GM23338 (cell line): ENCODE measurements around the gene RBM28.

Experiments used
- CTCF ChIP-seq, 2 experiments: fragments of 200-600 bp in 1 of 2; sonication (generic) in 1 of 2; conservative IDR thresholded peaks; 2 replicates each; pipeline versions ENCODE4 v1.5.1 to v1.6.1; 2016 to 2017; ENCODE audit warnings: antibody characterized with exemption in 2 of 2, low read depth in 2 of 2, mild to moderate bottlenecking in 2 of 2, moderate library complexity in 1 of 2
- EZH2 ChIP-seq: fragments of 200-600 bp; sonication (generic); IDR thresholded peaks from one replicate; pipeline ENCODE4 v1.8.0; 2017; ENCODE audit warnings: antibody characterized with exemption, mild to moderate bottlenecking, low read depth; ENCODE audit not compliant: unreplicated experiment
- EZH2phosphoT487 ChIP-seq: fragments of 200-600 bp; sonication (generic); IDR thresholded peaks from one replicate; pipeline ENCODE4 v1.8.1; 2018; ENCODE audit warnings: antibody characterized with exemption; ENCODE audit not compliant: unreplicated experiment
- NANOG ChIP-seq: IDR thresholded peaks from 2 replicates; pipeline ENCODE4 v1.6.1; 2016; ENCODE audit warnings: antibody characterized with exemption, borderline replicate concordance
- ZNF114 ChIP-seq: fragments of 250-450 bp; sonication (Bioruptor Pico); IDR thresholded peaks from 2 replicates; pipeline ENCODE4 v1.5.0; 2020; ENCODE audit warnings: mild to moderate bottlenecking, moderate library complexity
- ZNF331 ChIP-seq: fragments of 250-450 bp; sonication (Bioruptor Pico); IDR thresholded peaks from 2 replicates; pipeline ENCODE4 v1.5.0; 2020; ENCODE audit warnings: low read depth, mild to moderate bottlenecking, moderate library complexity
- TF ChIP-seq, protein P1 (sequence below): IDR thresholded peaks from one replicate; pipeline ENCODE4 v1.6.1; 2018; ENCODE audit warnings: antibody characterized with exemption; ENCODE audit not compliant: unreplicated experiment

- TF ChIP-seq ZNF331 (no peak), CTCF (conservative IDR thresholded peaks at IDR 0.05; ENCODE audit: low read depth in 2 of 2) (no peak), EZH2phosphoT487 (no peak), ZNF114 (no peak), EZH2 (no peak), NANOG (no peak)
- TF ChIP-seq, protein P1, sequence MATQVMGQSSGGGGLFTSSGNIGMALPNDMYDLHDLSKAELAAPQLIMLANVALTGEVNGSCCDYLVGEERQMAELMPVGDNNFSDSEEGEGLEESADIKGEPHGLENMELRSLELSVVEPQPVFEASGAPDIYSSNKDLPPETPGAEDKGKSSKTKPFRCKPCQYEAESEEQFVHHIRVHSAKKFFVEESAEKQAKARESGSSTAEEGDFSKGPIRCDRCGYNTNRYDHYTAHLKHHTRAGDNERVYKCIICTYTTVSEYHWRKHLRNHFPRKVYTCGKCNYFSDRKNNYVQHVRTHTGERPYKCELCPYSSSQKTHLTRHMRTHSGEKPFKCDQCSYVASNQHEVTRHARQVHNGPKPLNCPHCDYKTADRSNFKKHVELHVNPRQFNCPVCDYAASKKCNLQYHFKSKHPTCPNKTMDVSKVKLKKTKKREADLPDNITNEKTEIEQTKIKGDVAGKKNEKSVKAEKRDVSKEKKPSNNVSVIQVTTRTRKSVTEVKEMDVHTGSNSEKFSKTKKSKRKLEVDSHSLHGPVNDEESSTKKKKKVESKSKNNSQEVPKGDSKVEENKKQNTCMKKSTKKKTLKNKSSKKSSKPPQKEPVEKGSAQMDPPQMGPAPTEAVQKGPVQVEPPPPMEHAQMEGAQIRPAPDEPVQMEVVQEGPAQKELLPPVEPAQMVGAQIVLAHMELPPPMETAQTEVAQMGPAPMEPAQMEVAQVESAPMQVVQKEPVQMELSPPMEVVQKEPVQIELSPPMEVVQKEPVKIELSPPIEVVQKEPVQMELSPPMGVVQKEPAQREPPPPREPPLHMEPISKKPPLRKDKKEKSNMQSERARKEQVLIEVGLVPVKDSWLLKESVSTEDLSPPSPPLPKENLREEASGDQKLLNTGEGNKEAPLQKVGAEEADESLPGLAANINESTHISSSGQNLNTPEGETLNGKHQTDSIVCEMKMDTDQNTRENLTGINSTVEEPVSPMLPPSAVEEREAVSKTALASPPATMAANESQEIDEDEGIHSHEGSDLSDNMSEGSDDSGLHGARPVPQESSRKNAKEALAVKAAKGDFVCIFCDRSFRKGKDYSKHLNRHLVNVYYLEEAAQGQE = no peak
Measured at GRCh38 chr7:128324368-128324680, 19.4 kb downstream of the RBM28 start.
